Testis (tissue), 3 donors: ENCODE measurements around the gene TNS3. TPM values are rescaled to one million over a fixed set of nuclear protein-coding genes. Genes with fewer than 3 reads are reported as not detected.

ENCODE experiments used
- DNase-seq: peaks from one replicate; pipeline ENCODE4 v3.0.0-alpha.2; 2019
- H3K27ac ChIP-seq, 2 donors: fragments of 200-600 bp; sonication (generic); one replicate each; pipeline ENCODE4 v1.5.1; 2019
- H3K27me3 ChIP-seq: fragments of 200-600 bp; sonication (generic); one replicate; pipeline ENCODE4 v1.5.1; 2019
- H3K36me3 ChIP-seq: fragments of 200-600 bp; sonication (generic); one replicate; pipeline ENCODE4 v1.5.1; 2017; ENCODE audit warnings: low read depth; ENCODE audit errors: missing control alignments
- H3K4me1 ChIP-seq: fragments of 200-600 bp; sonication (generic); one replicate; pipeline ENCODE4 v1.5.1; 2019
- H3K4me3 ChIP-seq, 2 donors: fragments of 200-600 bp; sonication (generic); one replicate each; pipeline ENCODE4 v1.5.1; 2017 to 2019
- H3K9me3 ChIP-seq: fragments of 200-600 bp; sonication (generic); one replicate; pipeline ENCODE4 v1.5.1; 2017
- POLR2A ChIP-seq: fragments of 450-650 bp; IDR thresholded peaks from one replicate; pipeline ENCODE4 v1.6.1; 2017; ENCODE audit warnings: antibody characterized with exemption, mild to moderate bottlenecking, moderate library complexity
- whole genome bisulfite sequencing, 2 donors: methylation state at CpG; one replicate each; pipeline ENCODE4 v1.1.5; 2018; 5-methylcytosine and 5-hydroxymethylcytosine counted together
- intact Hi-C: fragments of 100-400 bp; cut with DNase I; formaldehyde crosslinking; loops from one replicate; pipeline ENCODE4 v1.15.1; 2023; ENCODE audit warnings: low total_unique reads
- polyA plus RNA-seq: library from polyadenylated mRNA; stranded (reverse); fragments of 350-450 nt; fragmentation: Illumina TruSeq; extraction: RNeasy Lipid Tissue Mini Kit (QIAGEN cat#74804); gene quantifications from one replicate; pipeline ENCODE4 v1.2.3, GENCODE V29; 2014; ENCODE audit warnings: low read depth, low replicate concordance; ENCODE audit not compliant: insufficient read depth
- total RNA-seq, 2 donors: library from RNA; depleted of rRNA; stranded (reverse); fragments of >200 nt; gene quantifications; one replicate each; pipeline ENCODE4 v1.2.3, GENCODE V29; 2016
- TF ChIP-seq, protein P1 (sequence below), 3 experiments: fragments of 450-650 bp in 2 of 3; fragments of 200-600 bp in 1 of 3; sonication (generic) in 1 of 3; IDR thresholded peaks; one replicate each; pipeline ENCODE4 v1.5.1; 2016 to 2019; ENCODE audit warnings: antibody characterized with exemption in 3 of 3, mild to moderate bottlenecking in 2 of 3, moderate library complexity in 1 of 3

The TNS3 gene
- total and polyA plus RNA-seq, 3 donors from 2014 or later, result 28.5 to 93.5 (median 60.0) TPM

DNA sequence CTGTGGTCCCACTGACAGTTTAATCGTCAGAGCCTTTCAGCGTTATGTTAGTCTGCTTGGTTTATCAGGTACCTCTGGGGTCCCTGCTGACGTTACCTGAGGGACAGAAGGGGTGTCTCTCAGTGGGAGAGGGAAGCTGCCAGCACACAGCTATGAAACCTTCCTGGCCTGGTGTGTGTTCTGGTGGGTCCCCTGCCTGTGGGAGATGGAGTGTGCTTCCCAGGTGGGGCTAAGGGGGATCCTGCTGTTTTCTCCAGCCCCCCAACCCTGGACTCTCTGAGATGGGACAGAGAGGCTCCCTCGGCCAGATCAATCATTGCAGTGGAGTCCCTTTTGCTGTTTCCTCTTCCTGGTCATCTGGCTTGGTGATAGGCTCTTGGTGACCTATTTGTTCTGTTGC lies 308.8 kb downstream of the TNS3 start:
- Histone ChIP-seq H3K4me3 (no peak overlapping the region), H3K36me3 (no peaks in the 10 kb centered on the region), H3K27ac (no peak overlapping the region), H3K27me3 (no peaks in the 10 kb centered on the region), H3K4me1 (no peaks in the 10 kb centered on the region), H3K9me3 (no peaks in the 10 kb centered on the region)
- no peak for TF ChIP-seq POLR2A
- TF ChIP-seq, protein P1, sequence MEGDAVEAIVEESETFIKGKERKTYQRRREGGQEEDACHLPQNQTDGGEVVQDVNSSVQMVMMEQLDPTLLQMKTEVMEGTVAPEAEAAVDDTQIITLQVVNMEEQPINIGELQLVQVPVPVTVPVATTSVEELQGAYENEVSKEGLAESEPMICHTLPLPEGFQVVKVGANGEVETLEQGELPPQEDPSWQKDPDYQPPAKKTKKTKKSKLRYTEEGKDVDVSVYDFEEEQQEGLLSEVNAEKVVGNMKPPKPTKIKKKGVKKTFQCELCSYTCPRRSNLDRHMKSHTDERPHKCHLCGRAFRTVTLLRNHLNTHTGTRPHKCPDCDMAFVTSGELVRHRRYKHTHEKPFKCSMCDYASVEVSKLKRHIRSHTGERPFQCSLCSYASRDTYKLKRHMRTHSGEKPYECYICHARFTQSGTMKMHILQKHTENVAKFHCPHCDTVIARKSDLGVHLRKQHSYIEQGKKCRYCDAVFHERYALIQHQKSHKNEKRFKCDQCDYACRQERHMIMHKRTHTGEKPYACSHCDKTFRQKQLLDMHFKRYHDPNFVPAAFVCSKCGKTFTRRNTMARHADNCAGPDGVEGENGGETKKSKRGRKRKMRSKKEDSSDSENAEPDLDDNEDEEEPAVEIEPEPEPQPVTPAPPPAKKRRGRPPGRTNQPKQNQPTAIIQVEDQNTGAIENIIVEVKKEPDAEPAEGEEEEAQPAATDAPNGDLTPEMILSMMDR (IDR thresholded peaks at IDR 0.05), result no peak
- no peak for DNase-seq
- intact Hi-C loops, result no loop called here
- WGBS, 2 donors, result 96 to 97% methylated on average over 4 of the region's 4 CpGs

DNA sequence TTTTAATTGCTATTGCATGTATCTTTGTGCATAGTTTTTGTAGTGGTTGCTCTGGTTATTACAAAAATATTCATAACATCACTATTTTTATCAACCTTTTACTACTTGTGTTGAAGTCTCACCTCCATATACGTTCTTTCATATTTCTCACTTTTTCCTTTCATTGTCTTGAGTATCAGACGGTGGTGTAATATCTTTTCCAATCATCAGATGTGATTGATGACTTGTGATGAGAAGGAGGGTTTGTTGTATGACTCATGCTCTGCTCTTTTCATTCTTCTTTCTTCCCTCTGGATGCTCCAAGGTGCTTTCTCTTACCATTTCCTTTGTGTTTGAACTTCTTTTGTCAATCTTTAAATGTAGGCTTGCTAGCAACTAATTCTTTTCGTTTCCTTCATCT lies 310.2 kb downstream of the TNS3 start:
- Histone ChIP-seq H3K4me3 (no peak overlapping the region), H3K4me1 (no peaks in the 10 kb centered on the region), H3K9me3 (no peaks in the 10 kb centered on the region), H3K36me3 (no peaks in the 10 kb centered on the region), H3K27ac (no peak overlapping the region), H3K27me3 (no peaks in the 10 kb centered on the region)
- DNase-seq, result no peak
- WGBS, 2 donors, result 85 to 95% methylated on average over 3 of the region's 3 CpGs
- intact Hi-C loops, result no loop called here
- TF ChIP-seq, protein P1 (IDR thresholded peaks at IDR 0.05), result no peak
- no peak for TF ChIP-seq POLR2A

DNA sequence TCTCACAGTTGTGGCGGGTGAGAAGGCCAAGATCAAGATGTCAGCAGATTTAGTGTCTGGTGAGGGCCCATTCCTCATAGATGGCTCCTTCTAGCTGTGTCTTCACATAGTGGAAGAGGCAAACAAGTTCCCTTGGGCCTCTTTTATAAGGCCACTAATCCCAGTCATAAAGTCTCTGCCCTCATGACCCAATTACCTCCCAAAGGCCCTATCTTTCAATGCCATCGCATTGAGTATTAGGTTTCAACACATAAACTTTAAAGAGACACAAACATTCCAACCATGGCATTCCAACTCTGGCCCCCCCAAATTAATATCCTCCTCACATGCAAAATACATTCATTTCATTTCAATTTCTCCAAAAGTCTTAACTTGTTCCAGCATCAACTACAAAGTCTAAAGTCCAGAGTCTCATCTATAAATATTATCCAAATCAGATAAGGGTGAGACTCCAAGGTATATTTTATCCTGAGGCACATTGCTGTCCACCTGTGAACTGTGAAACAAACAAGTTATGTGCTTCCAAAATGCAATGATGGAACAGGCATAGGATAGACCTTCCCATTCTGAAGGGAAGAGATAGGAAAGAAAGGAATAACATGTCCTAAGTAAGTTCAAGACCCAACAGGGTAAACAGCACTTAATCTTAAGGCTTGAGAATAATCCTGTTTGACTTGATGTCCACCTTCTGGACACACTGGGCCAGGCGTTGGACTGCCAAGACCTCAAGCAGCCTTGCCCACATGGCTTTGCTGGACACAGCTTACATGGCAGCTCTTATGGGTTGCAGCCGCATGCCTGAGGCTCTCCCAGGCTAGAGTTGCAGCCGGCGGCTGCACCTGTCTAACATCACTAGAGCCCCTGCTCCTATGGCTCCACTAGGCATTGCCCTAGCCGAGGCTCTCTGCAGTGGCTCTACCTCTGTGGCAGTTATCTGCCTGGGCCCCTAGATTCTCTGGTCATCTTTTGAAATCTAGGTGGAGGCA lies 312.8 kb downstream of the TNS3 start:
- 86 to 88% methylated on average over 6 to 7 of the region's 7 CpGs for WGBS, 2 donors
- TF ChIP-seq POLR2A, result no peak
- TF ChIP-seq, protein P1 (IDR thresholded peaks at IDR 0.05), result no peak
- Histone ChIP-seq H3K27ac (no peak overlapping the region), H3K36me3 (no peaks in the 10 kb centered on the region), H3K27me3 (no peaks in the 10 kb centered on the region), H3K4me3 (no peak overlapping the region), H3K4me1 (no peaks in the 10 kb centered on the region), H3K9me3 (no peaks in the 10 kb centered on the region)
- DNase-seq, result no peak
- intact Hi-C loops, result loop anchor here (5.0 kb wide), 1 partner anchor 563 kb away; no protein-coding TSS in a partner anchor

DNA sequence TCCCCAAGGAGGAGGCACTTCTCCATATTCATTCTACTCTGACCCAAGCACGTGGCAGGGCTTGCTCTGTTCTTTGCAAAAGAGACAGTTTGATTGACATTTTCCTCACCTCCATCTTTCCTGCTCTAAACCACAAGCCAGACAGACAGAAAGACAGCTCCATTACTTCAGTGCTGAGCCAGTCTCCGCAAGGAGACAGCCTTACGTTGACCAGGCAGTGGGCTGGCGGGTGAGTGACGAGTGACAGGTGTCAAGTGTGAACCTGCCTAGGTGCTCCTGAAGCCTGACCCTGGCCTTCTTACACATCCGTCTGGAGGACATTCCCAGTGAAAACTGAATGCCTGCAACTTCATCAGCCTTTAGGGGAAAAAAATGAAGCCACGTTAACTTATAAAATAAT lies 314.6 kb downstream of the TNS3 start:
- intact Hi-C loops, result loop anchor here (5.0 kb wide), 1 partner anchor 565 kb away; no protein-coding TSS in a partner anchor
- TF ChIP-seq, protein P1 (IDR thresholded peaks at IDR 0.05), result no peak
- no peak for TF ChIP-seq POLR2A
- 92 to 95% methylated on average over 7 of the region's 7 CpGs for WGBS, 2 donors
- no peak overlapping the region for H3K4me3 ChIP-seq
- no peak for DNase-seq
- H3K9me3 ChIP-seq, result no peaks in the 10 kb centered on the region
- H3K4me1 ChIP-seq, result no peaks in the 10 kb centered on the region
- H3K27ac ChIP-seq, result no peak overlapping the region
- no peaks in the 10 kb centered on the region for H3K36me3 ChIP-seq
- no peaks in the 10 kb centered on the region for H3K27me3 ChIP-seq
